ENCODE data around the gene LUM.
"Not testable (repeated sequence)": the region's sequence is repeated elsewhere in the genome, so short reads cannot be mapped to it uniquely, and the experiment has no call there.

The LUM gene

DNA sequence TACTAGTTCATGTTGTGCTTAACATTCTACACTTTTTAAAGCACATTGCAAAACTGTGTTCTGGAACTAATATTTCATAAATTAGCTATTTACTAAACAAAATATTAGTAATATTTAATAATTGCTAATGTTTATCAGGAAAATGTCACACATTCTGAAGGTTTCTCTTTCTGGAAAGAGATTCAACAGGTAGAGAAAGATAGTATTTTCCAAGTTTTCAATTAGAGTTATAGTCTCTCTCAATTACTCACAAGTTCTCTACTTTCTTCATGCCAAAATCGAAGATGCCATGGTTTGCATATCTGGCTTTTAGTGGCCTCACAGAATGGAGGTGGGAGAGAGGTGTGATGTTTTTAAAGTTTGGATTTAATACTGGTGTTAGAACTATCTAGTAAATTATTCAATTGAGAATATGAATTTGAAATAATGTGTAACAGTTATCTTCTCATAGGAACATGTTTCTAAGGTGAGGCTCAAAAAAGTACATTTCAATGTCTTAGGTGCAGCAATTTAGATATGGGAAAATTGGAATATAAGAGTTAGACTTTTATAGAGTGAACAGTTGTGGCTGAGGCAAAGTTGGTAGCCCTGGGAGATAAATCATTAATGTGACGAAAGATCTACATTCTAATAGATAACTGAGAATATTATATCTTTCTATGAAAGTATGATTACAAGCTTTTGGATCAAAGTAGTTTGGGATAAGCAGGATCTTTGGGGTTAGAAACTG lies 1.5 kb downstream of the LUM start:
- no peak for DNase-seq (ENCODE audit: low spot score)

DNA sequence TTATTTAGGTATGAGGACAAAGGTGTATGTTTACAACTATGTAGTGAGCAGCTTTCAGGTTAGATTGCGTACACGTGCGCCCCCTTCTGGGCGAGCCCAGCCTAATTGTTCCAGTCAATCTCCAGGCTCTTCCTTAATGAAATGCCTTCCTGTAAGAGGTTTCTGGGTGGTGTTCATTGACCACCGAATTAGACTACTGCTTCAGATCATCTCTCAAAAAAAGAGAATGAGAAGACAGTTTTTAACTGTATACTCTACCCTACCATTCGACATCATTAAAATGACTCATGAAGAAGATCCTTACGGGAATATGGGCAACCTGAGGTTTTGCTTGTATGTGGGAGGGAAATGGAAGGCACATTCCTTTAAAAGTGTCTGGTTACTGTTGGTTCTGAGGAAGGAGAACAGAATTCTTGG lies 2.1 kb downstream of the LUM start:
- DNase-seq (ENCODE audit: low spot score), result peak; percentile 82

DNA sequence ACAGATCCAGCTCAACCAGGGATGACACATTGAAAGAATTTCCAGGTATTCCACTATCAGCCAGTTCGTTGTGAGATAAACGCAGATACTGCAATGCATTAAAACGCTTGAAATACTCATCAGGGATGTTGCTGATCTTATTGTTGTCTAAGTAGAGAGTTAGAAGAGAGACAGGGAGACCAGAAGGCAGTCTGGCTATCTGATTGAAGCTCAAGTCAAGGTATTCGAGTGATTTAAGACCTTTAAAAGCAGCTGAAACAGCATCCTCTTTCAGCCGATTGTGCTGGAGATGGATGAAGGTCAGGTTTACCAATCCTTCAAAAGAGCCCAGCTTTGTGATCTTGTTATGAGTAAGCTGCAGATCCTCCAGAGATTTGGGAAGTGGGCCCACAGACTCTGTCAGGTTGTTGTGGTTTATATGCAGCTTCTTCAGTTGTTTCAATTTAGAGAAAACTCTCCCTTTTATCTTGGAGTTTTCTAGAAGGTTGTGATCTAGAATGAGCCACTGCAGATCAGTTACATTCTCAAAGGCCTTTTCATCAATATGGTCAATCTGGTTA lies 3.0 kb downstream of the LUM start:
- no peak for DNase-seq (ENCODE audit: low spot score)

DNA sequence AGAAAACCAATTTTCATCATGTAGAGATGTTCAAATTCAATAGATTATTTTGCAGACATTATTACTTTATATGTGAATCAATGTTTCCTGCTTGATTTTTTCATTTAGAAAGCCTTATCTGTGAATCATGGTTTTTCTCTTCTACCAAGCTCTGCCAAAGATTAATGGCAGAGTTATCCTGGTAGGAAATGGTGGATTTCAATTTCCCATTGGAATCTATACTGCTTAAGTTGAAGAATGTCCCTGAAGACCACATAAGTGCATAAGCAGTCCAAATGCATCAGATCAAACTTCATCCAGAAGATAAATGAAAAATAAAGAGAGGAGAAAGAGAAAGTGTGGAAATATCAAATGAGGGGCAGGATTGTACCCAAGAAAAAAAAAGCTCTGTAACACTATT lies 5.0 kb downstream of the LUM start:
- DNase-seq (ENCODE audit: low spot score), result no peak

DNA sequence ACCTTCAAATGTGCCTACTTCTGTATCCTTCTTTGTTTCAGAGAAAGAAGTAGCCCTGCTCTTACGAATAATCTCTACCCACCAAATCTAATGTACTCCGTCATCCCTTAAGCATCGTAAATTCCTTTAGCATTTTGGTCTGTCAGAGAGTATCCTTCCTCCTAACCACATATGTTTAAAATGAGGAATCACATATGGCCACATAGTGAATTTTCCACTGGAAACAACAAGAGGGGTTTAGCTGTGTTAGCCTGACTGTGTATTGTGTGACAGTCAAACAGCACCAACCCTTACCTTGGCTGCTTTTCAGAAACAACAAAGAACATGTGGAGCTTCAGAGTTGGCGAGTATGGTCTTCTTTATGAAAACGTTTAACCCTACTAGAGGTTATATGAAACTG lies 5.5 kb downstream of the LUM start:
- DNase-seq (ENCODE audit: low spot score), result no peak

DNA sequence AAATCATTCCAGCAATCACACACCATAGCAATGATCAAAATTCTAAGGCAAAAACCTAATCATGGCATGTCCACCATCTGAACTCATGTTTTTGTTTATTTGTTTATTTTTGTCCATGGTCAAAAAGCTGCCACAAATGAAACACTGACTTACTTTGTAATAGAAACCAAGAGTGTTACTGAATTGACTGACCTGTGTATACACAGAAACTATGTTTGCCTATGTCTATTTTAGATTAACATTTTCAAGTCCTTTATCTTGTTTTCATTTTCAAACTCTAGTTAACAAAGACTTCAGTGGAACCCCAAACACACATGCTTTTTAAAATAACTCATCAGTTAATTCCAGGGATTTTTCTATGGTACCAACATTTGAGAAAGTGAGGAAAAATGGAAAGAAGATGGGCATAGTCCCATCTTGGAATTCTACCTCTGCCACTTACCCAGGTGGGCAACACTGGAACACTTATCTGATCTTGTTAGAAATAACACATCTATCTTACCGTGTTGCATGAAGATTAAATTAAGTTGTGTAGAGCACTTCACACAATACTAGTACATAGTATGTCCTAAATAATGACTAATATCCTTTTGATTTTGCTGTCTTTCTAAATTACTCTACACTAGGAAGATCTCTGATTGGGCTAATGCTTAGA lies 6.4 kb downstream of the LUM start:
- DNase-seq (ENCODE audit: low spot score), result no peak

DNA sequence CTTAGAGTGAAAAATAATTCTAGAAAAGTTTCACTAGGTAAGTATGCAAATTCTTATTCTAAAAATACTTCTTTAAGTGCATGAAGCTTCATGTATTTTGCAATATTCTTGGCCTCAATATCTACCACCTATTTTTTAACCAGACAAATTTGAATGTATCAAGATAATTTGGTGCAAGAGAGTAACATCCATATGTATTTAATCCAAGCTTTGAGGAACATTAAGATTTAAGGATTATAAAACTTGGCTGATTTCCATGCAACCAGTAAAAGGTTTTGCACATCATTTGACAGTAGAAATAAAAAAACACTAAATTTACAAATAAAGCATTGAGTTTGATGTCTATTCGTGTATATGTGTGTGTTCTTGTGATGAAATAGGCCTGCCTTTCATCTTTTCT lies 7.7 kb downstream of the LUM start:
- DNase-seq (ENCODE audit: low spot score), result no peak

DNA sequence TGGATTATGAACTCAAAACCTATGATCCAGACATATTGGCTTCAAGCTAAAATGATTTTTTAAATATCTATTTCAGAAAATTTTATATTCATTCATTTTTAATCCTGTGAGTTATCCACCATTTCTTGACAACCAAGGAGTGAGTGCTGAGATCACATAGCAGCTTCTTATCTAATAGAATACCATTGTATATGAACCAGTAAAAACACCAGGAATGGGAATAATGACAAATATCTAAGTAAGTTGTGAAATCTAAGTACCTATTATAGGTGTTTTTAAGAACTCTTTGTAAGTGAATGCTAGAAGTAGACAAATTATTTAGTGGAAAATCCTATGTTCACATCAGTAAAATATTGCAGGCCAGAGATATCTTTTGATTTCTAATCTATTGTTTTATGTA lies 8.2 kb downstream of the LUM start:
- DNase-seq (ENCODE audit: low spot score), result no peak

DNA sequence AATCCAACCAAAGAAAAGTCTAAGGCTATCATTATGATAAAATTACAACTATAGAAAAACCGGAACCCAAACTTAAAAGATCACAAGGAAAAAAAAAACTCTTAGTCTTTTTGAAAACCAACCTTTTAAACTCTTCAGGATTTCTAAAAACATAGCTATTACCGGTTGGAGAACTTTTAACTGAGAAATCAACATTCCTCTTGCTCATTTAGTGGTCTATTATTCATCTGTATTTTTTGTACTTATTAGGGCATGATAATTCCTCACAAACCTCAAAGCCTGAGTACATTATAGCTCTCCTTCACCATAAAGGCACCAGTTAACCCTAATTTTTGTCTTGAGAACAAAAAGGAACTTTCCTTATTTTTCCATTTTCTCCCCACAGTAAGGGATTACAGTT lies 10.4 kb downstream of the LUM start:
- DNase-seq (ENCODE audit: low spot score), result no peak

DNA sequence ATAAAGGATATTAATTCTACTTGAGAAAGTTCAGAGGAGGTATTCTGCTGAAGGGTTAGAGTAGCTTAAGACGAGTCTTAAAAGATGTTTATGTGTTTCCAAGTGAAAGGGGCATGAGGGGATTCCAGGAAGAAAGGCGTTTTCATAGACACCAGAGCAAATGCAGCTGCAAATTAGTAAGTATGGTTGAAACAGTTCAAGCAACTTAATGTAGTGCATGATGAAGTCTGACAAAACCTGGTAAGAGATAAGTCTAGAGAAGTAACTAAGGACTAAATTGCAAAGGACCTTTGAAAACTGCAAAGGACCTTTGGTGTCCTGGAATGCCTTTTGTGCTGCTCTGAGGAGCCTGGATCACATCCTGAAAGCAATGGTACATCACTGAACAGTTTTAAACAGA lies 11.5 kb downstream of the LUM start:
- no peak for DNase-seq (ENCODE audit: low spot score)

DNA sequence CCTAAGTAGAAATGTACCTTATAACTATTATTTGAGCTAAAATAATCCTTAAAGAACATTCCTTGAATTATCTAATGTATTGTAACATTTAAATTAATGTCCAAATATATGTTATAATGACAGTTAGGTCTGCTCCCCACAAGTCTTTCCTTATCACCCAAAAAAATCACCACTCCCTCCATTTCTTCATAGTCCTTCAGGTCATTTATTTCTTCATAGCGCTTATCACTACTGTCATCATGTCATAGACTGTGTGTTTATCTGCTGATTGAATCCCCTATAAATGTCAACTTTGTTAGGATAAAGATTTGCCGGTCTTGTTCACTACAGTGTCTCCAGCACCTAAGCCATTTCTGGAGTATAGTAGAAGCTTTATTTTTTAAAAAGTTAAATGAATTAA lies 12.0 kb downstream of the LUM start:
- no peak for DNase-seq (ENCODE audit: low spot score)

DNA sequence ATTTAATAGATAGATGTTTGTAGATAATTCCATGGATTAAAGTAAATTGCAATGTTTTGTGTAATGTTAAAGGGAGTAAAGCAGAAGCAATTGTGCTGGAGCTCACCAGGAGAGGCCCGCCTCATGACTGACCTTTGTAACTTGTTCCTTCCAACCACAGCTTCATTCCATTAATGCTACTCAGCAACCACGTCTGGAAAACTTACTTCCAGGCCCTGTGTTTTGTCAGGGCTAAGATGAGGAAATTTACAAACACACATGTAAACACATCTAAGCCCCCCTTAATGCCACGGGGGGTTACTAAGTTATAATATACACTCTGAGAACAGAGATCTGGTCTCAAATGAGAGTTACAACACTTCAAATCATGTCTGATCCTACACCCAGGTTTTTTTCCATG lies 12.4 kb downstream of the LUM start:
- no peak for DNase-seq (ENCODE audit: low spot score)

DNA sequence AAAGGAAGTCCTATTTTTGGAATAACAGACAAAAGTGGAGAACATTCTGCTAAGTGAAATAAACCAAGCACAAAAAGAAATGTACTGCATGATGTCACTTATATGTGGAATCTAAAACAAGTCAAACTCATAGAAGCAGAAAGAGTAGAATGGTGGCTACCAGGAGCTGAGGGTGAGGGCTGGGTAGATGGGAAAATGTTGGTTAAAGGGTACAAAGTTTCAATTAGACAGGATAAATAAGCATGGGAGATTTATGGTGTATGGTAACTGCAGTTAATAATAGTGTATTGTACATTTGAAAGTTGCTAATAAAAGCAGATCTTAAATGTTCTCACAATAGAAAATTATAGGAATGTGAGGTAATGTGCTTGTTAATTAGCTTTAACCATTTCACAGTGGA lies 12.8 kb downstream of the LUM start:
- no peak for DNase-seq (ENCODE audit: low spot score)

DNA sequence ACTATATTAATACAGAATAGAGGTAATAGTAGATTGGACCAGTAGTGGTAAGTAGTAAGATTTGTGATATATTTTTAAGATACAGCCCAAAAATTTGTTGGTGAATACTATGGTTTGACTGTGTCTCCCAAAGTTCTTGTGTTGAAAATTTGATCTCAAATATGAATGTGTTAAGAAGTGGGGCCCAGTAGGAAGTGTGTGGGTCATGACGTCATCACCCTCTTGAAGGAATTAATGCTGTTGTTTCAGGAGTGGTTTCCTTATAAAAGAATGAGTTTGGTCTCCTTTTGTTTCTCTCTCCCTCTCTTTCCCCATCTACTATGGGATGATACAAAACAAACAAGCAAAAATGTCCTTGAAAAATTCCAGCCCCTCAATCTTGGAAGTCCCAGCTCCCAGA lies 16.3 kb downstream of the LUM start:
- DNase-seq (ENCODE audit: low spot score), result no peak

DNA sequence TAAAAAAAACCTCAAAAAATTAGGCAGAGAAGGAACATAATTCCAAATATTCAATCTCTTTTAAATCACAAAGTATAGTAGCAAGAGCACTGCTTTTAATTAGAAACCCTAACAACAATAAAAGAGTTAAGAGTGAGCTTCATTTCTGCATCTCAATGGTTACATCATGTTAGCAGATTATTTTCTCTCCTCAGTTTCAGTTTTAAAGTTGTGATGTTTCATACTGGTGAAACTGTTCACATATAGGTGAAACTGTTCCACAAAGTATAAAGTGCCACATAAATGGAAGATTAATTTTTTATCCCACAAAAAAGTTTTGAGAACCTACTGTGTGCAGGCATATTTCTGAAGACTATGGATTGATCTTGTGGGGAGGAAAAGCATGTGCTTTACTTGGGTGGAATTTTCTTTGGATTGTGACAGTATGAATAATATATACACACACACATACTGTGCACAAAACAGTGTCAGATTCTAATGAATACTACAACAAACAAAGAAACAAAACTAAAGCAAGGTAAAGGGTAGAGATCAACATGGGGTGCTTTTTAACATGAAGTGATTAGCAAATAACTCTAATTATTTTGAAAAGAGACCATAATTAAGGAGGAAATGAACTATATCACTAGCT lies 17.1 kb downstream of the LUM start:
- no peak for DNase-seq (ENCODE audit: low spot score)

DNA sequence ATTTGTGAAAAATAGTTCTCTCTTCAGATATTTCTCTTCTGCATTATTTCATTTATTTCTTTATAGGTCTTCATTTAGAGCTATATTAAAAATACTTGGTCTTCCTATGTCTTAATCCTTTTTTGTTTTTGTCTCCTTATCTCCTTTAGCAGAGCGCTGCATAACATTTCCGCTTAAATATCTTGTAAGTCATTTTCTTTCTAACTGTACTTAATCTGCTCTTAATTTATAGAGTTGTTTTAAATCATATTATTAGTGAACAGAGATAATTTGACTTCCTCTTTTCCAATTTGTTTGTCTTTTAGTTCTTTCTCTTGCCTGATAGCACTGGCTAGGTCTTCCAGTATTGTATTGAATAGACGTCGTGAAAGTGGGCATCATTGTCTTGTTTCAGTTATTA lies 18.0 kb downstream of the LUM start:
- no peak for DNase-seq (ENCODE audit: low spot score)

DNA sequence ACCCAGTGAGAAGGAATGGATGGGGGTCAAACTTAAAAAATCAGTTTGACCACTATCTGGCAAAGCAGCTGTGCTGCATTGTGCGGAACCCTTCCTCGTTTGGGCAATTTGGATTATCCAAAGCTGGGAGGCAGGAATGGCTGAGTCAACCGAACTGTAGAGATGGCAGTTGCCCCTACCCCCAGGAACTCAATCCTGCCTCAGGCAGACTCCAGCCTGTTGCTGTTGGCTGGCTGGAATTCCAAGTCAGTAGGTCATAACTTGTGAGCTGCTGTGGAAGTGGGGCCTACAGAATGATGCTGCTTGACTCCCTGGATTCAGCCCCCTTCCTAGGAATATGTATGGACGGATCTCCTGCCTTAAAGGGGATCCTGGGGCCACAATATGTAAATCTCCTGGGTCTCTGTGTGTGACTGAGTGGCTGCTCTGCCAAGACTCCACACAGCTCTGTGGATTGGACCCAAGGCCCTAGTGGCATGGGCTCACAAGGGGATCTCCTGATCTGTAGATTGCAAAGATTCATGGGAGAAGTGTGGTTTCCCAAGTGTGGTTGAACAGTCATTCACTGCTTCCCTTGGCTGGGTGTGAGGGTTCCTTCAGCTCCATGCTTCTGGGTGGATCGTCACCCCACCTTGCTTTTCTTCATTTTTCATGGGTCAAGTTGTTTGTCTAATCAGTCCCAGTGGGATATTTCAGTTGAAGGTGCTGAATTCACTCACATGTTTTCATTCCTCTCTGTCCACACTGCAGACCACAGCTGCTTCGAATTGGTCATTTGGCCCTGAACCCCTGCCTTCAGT lies 19.2 kb downstream of the LUM start:
- DNase-seq (ENCODE audit: low spot score), result no peak

DNA sequence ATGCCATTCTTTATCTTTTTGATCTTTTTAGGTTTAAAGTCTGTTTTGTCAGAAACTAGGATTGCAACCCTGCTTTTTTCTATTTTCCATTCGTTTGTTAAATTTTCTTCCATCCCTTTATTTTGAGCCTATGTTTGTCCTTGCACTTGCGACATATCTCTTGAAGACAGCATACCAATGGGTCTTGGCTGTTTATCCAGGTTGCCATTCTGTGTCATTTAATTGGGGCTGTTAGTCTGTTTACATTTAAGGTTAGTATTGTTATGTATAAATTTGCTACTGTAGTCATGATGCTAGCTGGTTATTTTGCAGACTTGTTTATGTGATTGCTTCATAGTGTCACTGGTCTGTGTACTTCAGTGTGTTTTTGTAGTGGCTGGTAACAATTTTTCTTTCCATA lies 21.3 kb downstream of the LUM start:
- DNase-seq (ENCODE audit: low spot score), result not testable (repeated sequence)

DNA sequence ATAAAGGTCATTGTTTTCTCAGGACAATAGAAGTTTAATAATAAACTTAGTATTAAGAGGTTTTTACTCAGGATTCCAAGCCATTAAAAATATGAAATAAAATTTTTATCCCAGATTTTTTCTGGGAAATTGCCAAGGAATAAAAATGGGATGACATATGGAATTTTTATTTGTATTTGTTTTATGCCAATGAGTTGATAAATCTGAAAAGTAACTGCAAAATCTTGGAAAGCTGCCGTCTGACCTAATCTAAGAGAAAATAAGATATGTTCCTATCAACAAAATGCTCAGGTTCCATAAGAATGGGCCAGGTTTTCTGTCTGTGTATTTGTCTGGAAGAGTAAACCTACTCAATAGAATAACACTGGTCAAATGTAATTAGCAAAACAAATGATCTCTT lies 31.3 kb downstream of the LUM start:
- DNase-seq (ENCODE audit: low spot score), result no peak

DNA sequence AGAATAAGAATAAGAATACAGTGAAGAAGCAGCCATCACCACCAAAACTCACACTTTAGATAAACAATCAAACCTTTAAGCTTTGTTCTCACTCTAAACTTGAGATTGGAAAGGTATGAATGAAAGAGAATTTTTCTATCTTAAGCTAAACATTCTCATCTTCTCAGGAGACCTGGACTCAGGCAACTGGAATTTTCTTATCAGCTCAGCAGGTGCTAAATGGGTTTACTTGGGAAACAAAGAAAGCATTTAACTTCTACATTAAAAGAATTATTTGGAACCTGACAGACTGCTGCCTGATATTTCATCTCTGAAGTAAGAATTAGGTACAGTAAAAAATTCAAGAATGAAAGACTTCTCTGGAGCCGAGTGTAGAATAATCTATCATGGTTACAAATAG lies 32.8 kb downstream of the LUM start:
- DNase-seq (ENCODE audit: low spot score), result no peak

DNA sequence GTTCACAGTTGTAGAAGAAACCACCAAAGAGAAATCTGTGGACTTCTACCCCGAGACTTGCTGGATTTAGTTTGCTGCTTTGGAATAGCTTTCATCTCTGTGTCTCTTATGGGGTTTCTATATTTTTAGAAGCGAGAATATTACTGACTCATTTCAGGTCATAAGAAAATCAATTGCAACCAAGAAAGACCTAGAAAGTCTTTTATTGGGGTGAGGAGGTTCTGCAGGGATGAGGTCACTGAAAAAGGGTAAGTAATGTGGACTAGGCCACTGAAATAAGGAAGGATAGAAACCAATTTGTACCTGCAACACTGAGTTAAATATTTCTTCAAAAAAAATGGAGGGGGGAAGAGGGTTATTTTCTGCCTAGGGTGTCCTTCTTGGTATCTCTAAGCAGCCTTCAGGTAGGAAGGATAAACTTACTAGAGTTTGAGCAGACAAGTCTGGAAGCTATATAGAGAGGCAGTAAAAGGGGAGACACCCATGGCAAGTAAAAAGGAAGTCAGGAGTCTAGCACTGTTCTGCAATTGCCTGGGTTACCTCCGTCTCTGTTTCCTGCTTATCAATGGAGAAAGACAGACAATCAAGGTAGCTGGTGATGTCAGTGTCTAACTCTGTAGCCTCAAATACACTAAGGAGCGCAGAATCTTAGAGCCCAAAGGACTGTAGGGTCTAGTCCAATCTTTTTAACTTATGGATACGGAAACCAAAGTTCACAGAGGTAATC lies 33.9 kb downstream of the LUM start:
- no peak for DNase-seq (ENCODE audit: low spot score)

DNA sequence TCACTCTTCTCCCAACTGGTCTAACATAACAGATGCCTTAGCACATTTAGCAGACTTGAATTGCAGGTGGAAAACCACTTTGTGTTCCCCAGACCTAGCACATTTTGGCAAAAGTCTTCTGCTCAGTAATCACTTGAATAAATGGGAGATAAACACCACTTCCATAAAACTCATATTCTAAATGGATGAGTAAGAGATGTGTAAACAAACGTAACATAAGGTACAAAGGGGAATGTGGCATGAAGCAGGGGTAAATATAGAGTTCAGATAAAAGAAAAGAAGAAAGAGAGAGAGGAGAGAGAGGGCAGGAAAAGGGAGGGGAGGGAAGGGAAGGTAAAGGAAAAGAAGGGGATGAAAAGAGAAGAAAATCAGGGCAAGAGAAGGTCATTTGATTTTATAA lies 36.4 kb downstream of the LUM start:
- no peak for DNase-seq (ENCODE audit: low spot score)

Measured in left forelimb (tissue), 1 donor.